ENCODE measurements around the gene TEN1.
"Not testable (repeated sequence)": the region's sequence is repeated elsewhere in the genome, so short reads cannot be mapped to it uniquely, and the experiment has no call there.

GRCh38 chr17:76044475-76045007 is 65.5 kb downstream of the TEN1 start:
- not testable (repeated sequence) for TF ChIP-seq POLR2AphosphoS5 (IDR thresholded peaks at IDR 0.05; ENCODE audit: borderline replicate concordance, low read depth, low read length); EZH2 (IDR thresholded peaks at IDR 0.05)

All from SK-N-MC (cell line).